H9 (cell line): ENCODE results near the gene ERF. TPM values are rescaled to one million over a fixed set of nuclear protein-coding genes. Genes with fewer than 3 reads are reported as not detected.

Experiments
- DNase-seq: peaks from one replicate; pipeline ENCODE4 v3.0.0-alpha.2; 2017
- H2AFZ ChIP-seq: one replicate; pipeline ENCODE4 v1.6.1; 2013; ENCODE audit warnings: mild to moderate bottlenecking, low read length, control low read depth, moderate library complexity
- H2AK5ac ChIP-seq: 2 replicates; pipeline ENCODE4 v1.6.1; 2013; ENCODE audit warnings: low read length, control low read depth, mixed read lengths; ENCODE audit not compliant: insufficient read length
- H2BK120ac ChIP-seq: one replicate; pipeline ENCODE4 v1.6.1; 2013; ENCODE audit warnings: low read depth, mild to moderate bottlenecking, low read length, control low read depth, inconsistent platforms; ENCODE audit not compliant: poor library complexity, severe bottlenecking
- H2BK12ac ChIP-seq: 2 replicates; pipeline ENCODE4 v1.6.1; 2013; ENCODE audit warnings: low read length, control low read depth, mixed read lengths, low read depth; ENCODE audit not compliant: insufficient read length
- H2BK15ac ChIP-seq: 2 replicates; pipeline ENCODE4 v1.6.1; 2013; ENCODE audit warnings: low read depth, low read length, control low read depth
- H2BK20ac ChIP-seq: one replicate; pipeline ENCODE4 v1.6.1; 2013; ENCODE audit warnings: low read depth, mild to moderate bottlenecking, low read length, control low read depth, inconsistent platforms; ENCODE audit not compliant: poor library complexity, severe bottlenecking
- H2BK5ac ChIP-seq: 2 replicates; pipeline ENCODE4 v1.6.1; 2013; ENCODE audit warnings: low read length, control low read depth, mixed read lengths; ENCODE audit not compliant: insufficient read length
- H3K14ac ChIP-seq: 2 replicates; pipeline ENCODE4 v1.6.1; 2013; ENCODE audit warnings: low read length, control low read depth; ENCODE audit not compliant: insufficient read depth
- H3K18ac ChIP-seq: 2 replicates; pipeline ENCODE4 v1.6.1; 2013; ENCODE audit warnings: low read depth, mild to moderate bottlenecking, mixed read lengths, low read length, control low read depth; ENCODE audit not compliant: insufficient read length
- H3K23ac ChIP-seq: 2 replicates; pipeline ENCODE4 v1.6.1; 2013; ENCODE audit warnings: low read length, control low read depth, mixed read lengths, low read depth; ENCODE audit not compliant: insufficient read length
- H3K23me2 ChIP-seq: 2 replicates; pipeline ENCODE4 v1.6.1; 2013; ENCODE audit warnings: low read depth, mild to moderate bottlenecking, mixed read lengths, low read length, control low read depth; ENCODE audit not compliant: insufficient read length, poor library complexity, severe bottlenecking
- H3K27ac ChIP-seq: 2 replicates; pipeline ENCODE4 v1.5.1; 2013; ENCODE audit warnings: low read length, control low read depth, mixed read lengths, low read depth; ENCODE audit not compliant: insufficient read length
- H3K27me3 ChIP-seq: 2 replicates; pipeline ENCODE4 v1.6.1; 2013; ENCODE audit warnings: low read length, control low read depth, inconsistent platforms; ENCODE audit not compliant: insufficient read depth
- H3K4ac ChIP-seq: 2 replicates; pipeline ENCODE4 v1.6.1; 2013; ENCODE audit warnings: low read depth, mild to moderate bottlenecking, control low read depth, inconsistent platforms, low read length, moderate library complexity
- H3K4me1 ChIP-seq: 2 replicates; pipeline ENCODE4 v1.6.1; 2013; ENCODE audit warnings: low read length, control low read depth, inconsistent platforms; ENCODE audit not compliant: insufficient read depth
- H3K4me2 ChIP-seq: 2 replicates; pipeline ENCODE4 v1.6.1; 2013; ENCODE audit warnings: low read length, control low read depth, mixed read lengths; ENCODE audit not compliant: insufficient read length, insufficient read depth
- H3K56ac ChIP-seq: 2 replicates; pipeline ENCODE4 v1.6.1; 2013; ENCODE audit warnings: low read depth, mild to moderate bottlenecking, mixed read lengths, low read length, control low read depth; ENCODE audit not compliant: insufficient read length
- H3K79me1 ChIP-seq: 2 replicates; pipeline ENCODE4 v1.6.1; 2013; ENCODE audit warnings: low read depth, mild to moderate bottlenecking, moderate library complexity, low read length, control low read depth, inconsistent platforms; ENCODE audit not compliant: insufficient read depth, poor library complexity, severe bottlenecking
- H3K79me2 ChIP-seq: 2 replicates; pipeline ENCODE4 v1.6.1; 2013; ENCODE audit warnings: low read length, control low read depth, inconsistent platforms; ENCODE audit not compliant: insufficient read depth
- H3K9ac ChIP-seq: 2 replicates; pipeline ENCODE4 v1.6.1; 2013; ENCODE audit warnings: low read length, control low read depth, mixed read lengths; ENCODE audit not compliant: insufficient read length; ENCODE audit errors: extremely low read depth
- H3K9me3 ChIP-seq: one replicate; pipeline ENCODE4 v1.6.1; 2013; ENCODE audit warnings: low read depth, low read length, inconsistent platforms; ENCODE audit not compliant: control insufficient read depth
- H3T11ph ChIP-seq: one replicate; pipeline ENCODE4 v1.6.1; 2013; ENCODE audit warnings: mild to moderate bottlenecking, low read length, control low read depth, inconsistent platforms
- H4K20me1 ChIP-seq: one replicate; pipeline ENCODE4 v1.6.1; 2013; ENCODE audit not compliant: control insufficient read depth, insufficient read length, insufficient read depth
- H4K5ac ChIP-seq: 2 replicates; pipeline ENCODE4 v1.6.1; 2013; ENCODE audit warnings: low read depth, mild to moderate bottlenecking, mixed read lengths, low read length, control low read depth; ENCODE audit not compliant: insufficient read length
- H4K8ac ChIP-seq: replicated peaks from 2 replicates; pipeline ENCODE4 v1.6.1; 2013; ENCODE audit warnings: low read length, control low read depth, mixed read lengths, low read depth; ENCODE audit not compliant: insufficient read length
- H4K91ac ChIP-seq: 2 replicates; pipeline ENCODE4 v1.6.1; 2013; ENCODE audit warnings: low read depth, mild to moderate bottlenecking, moderate library complexity, mixed read lengths, low read length, control low read depth; ENCODE audit not compliant: insufficient read length
- H3K27ac Mint-ChIP-seq, 3 experiments: 2 replicates in 2 of 3; 3 replicates in 1 of 3; pipeline ENCODE4 v1.8.0; 2020 to 2021; ENCODE audit warnings: mixed read lengths in 3 of 3, mild to moderate bottlenecking in 1 of 3, moderate library complexity in 1 of 3
- H3K27me3 Mint-ChIP-seq: 2 replicates; pipeline ENCODE4 v1.8.0; 2021; ENCODE audit warnings: low read depth, mild to moderate bottlenecking, moderate library complexity, mixed read lengths
- H3K36me3 Mint-ChIP-seq, 3 experiments: 2 replicates in 2 of 3; 3 replicates in 1 of 3; pipeline ENCODE4 v1.8.0; 2020 to 2021; ENCODE audit warnings: low read depth in 3 of 3, mixed read lengths in 3 of 3; ENCODE audit not compliant: insufficient read depth in 1 of 3
- H3K4me1 Mint-ChIP-seq, 2 experiments: 2 replicates each; pipeline ENCODE4 v1.8.0; 2020; ENCODE audit warnings: mixed read lengths in 2 of 2
- H3K4me3 Mint-ChIP-seq, 2 experiments: 2 replicates in 1 of 2; 3 replicates in 1 of 2; pipeline ENCODE4 v1.8.0; 2020 to 2021; ENCODE audit warnings: mild to moderate bottlenecking in 2 of 2, mixed read lengths in 2 of 2, moderate library complexity in 1 of 2
- H3K9me3 Mint-ChIP-seq, 2 experiments: 2 replicates in 1 of 2; 3 replicates in 1 of 2; pipeline ENCODE4 v1.8.0; 2020; ENCODE audit warnings: mild to moderate bottlenecking in 2 of 2, mixed read lengths in 2 of 2, moderate library complexity in 1 of 2
- CTCF ChIP-seq: fragments of 200-600 bp; sonication (generic); conservative IDR thresholded peaks from 3 replicates; pipeline ENCODE4 v1.8.0; 2021; ENCODE audit warnings: antibody characterized with exemption, mild to moderate bottlenecking
- WGBS: extraction: QIAGEN DNeasy Blood & Tissue Kit; methylation state at CpG from one replicate; pipeline ENCODE4 v1.1.7; 2013; ENCODE audit warnings: missing lambda C conversion rate, low lambda C conversion rate, mixed read lengths; ENCODE audit not compliant: insufficient read length; ENCODE audit errors: extremely low coverage; 5-methylcytosine and 5-hydroxymethylcytosine counted together
- total RNA-seq: library from RNA; stranded (reverse); gene quantifications from 2 replicates; pipeline ENCODE4 v1.2.1, GENCODE V29; 2021

ERF gene
- total RNA-seq, 1 experiment from 2014 or later = 126 TPM

GRCh38 chr19:42233106-42233505, 21.8 kb downstream of the ERF start:
- TF ChIP-seq CTCF = no peak
- Histone ChIP-seq H3K56ac (no peak overlapping the region), H2BK120ac (no peak overlapping the region), H3K79me1 (no peaks in the 10 kb centered on the region), H3K23ac (no peak overlapping the region), H3K23me2 (no peaks in the 10 kb centered on the region), H4K8ac (no peak overlapping the region), H4K5ac (no peak overlapping the region), H3K79me2 (no peaks in the 10 kb centered on the region), H3K27ac (no peak overlapping the region), H3K4me2 (no peak overlapping the region), H4K91ac (no peak overlapping the region), H3K9ac (no peak overlapping the region), H2BK20ac (no peak overlapping the region), H3K9me3 (no peaks in the 10 kb centered on the region), H3T11ph (no peak overlapping the region), H4K20me1 (no peaks in the 10 kb centered on the region), H3K27me3 (no peaks in the 10 kb centered on the region), H2BK5ac (no peak overlapping the region), H3K4ac (no peak overlapping the region), H3K4me1 (no peaks in the 10 kb centered on the region), H2AFZ (no peak overlapping the region), H2BK12ac (no peak overlapping the region), H2AK5ac (no peak overlapping the region), H3K18ac (no peak overlapping the region), H2BK15ac (no peak overlapping the region), H3K14ac (no peak overlapping the region)
- Mint-ChIP-seq H3K9me3 (no peaks in the 10 kb centered on the region), H3K4me1 (peaks cover 0 to 6% of the 10 kb centered on the region in 2 experiments; a peak in 1 of 4 replicates), H3K27me3 (no peaks in the 10 kb centered on the region; the same call in 1 of the 2 replicates), H3K27ac (no peak overlapping the region), H3K4me3 (no peak overlapping the region), H3K36me3 (peaks cover 44 to 83% (median 82%) of the 10 kb centered on the region in 3 experiments)
- DNase-seq = no peak
- WGBS = no CpG with 5 or more reads among the region's 7 CpGs
